ENCODE data around the gene RAB34. TPM values are rescaled to one million over a fixed set of nuclear protein-coding genes. Genes with fewer than 3 reads are reported as not detected.
"Not testable (repeated sequence)": the region's sequence is repeated elsewhere in the genome, so short reads cannot be mapped to it uniquely, and the experiment has no call there.

Gene RAB34
- total RNA-seq, 1 experiment from 2014 or later: 161 TPM

DNA sequence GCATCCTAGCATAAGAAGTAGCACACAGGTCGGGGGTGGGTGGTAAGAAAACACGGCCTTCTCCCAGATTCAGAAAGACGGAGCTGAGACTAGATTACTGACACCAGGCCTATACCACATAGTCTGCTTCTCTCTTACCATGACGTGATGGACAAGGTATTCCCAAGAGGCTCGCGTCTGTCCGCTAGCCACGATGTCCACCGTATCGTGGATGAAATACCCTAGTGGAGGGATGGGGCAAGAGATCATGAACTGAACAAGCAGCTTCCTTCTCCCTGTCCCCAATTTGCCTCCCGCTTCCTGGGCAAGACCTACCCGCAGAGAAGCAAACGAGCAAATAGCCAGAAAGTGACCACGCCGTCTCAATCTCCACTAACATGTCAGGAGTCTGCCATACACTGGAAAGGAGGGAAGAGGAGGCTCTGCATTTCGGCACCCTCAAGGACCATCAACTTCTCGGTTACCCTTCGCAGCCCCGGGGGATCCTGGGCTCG, 7.5 kb upstream of the RAB34 start:
- Histone ChIP-seq H3K27me3 (ENCODE audit: insufficient read depth, low read depth) (no peaks in the 10 kb centered on the region), H3K4me2 (peak overlapping the region; percentile 97), H3K4me1 (replicated peaks; ENCODE audit: insufficient read depth) (peaks cover 51% of the 10 kb centered on the region), H3K36me3 (ENCODE audit: low read depth) (peaks cover 35% of the 10 kb centered on the region), H3K27ac (peak overlapping the region; percentile 82), H3F3A (ENCODE audit: insufficient read depth, low read depth) (peaks cover 85% of the 10 kb centered on the region), H3K9me3 (ENCODE audit: insufficient read depth, low read depth) (no peaks in the 10 kb centered on the region), H4K20me1 (ENCODE audit: insufficient read depth) (peaks cover 44% of the 10 kb centered on the region), H3K4me3 (peak overlapping the region; percentile 87), H3K9me2 (ENCODE audit: insufficient read depth) (no peaks in the 10 kb centered on the region), H2AFZ (0 out of 2 replicates have a peak overlapping the region, but pooled peaks have one; percentile 65), H3K79me2 (ENCODE audit: low read depth) (peaks cover 59% of the 10 kb centered on the region)
- peak; percentile 39 to 66 for DNase-seq
- intact Hi-C loops (cut with micrococcal nuclease; ENCODE audit: unreplicated experiment): loop anchor here (10.0 kb wide), 1 partner anchor 390 kb away; no protein-coding TSS in a partner anchor
- BruUV-seq (replicated peaks): TSS peak; percentile 33
- TF ChIP-seq EZH2 (IDR thresholded peaks at IDR 0.05; ENCODE audit: low read depth): no peak
- TF ChIP-seq, protein P1, sequence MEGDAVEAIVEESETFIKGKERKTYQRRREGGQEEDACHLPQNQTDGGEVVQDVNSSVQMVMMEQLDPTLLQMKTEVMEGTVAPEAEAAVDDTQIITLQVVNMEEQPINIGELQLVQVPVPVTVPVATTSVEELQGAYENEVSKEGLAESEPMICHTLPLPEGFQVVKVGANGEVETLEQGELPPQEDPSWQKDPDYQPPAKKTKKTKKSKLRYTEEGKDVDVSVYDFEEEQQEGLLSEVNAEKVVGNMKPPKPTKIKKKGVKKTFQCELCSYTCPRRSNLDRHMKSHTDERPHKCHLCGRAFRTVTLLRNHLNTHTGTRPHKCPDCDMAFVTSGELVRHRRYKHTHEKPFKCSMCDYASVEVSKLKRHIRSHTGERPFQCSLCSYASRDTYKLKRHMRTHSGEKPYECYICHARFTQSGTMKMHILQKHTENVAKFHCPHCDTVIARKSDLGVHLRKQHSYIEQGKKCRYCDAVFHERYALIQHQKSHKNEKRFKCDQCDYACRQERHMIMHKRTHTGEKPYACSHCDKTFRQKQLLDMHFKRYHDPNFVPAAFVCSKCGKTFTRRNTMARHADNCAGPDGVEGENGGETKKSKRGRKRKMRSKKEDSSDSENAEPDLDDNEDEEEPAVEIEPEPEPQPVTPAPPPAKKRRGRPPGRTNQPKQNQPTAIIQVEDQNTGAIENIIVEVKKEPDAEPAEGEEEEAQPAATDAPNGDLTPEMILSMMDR (conservative IDR thresholded peaks at IDR 0.05): no peak; the same call in 1 of the 2 replicates
- ChIA-PET POLR2A (ENCODE audit: unreplicated experiment) (interaction anchor here (0.6 to 1.7 kb wide), 4 partner anchors 22 to 227 kb away, joined by 3 to 34 read pairs (median 4); no protein-coding TSS in a partner anchor), CTCF (interaction anchor here (2.8 kb wide), 1 partner anchor 21 kb away, joined by 47 read pairs; no protein-coding TSS in a partner anchor)

DNA sequence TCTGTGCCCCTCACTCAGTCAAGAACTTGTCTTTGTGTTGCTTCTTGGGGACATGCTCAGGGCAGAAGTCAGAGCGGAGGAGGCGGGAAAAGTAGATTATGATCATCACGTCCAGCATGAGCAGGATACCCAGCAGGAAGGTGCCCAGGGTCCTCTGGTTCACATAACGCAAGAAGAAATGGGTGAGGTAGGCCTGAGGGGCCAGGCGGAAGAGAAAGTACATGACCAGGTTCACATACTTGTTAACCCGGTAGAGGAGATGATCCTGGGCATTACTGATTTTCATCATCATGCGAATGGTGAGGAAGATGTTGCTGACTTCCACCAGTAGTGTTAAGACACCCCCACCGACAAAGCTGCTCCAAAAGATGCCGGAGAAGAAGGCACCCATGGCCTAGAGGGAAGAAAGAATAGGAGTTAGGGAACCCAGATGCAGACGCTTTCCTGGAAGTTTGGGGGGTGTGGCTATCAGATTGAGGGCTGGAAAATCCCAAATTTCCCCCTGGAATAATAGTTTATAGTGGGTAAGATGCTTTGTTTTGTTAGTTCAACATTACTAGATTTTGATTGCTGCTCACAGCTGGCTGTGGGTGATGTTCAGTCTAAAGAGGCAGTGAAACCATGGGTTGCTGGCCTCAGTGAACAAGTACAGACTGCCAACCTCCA, 7.0 kb upstream of the RAB34 start:
- ChIA-PET POLR2A (ENCODE audit: unreplicated experiment) (interaction anchor here (0.7 to 1.3 kb wide), 2 partner anchors 22 to 227 kb away, joined by 3 to 4 read pairs; no protein-coding TSS in a partner anchor), CTCF (no interaction called here)
- Histone ChIP-seq H4K20me1 (ENCODE audit: insufficient read depth) (peaks cover 44% of the 10 kb centered on the region), H3K4me2 (peak overlapping the region; percentile 97), H3K9me3 (ENCODE audit: insufficient read depth, low read depth) (no peaks in the 10 kb centered on the region), H3K4me3 (peak overlapping the region; percentile 87), H3K27me3 (ENCODE audit: insufficient read depth, low read depth) (no peaks in the 10 kb centered on the region), H3K36me3 (ENCODE audit: low read depth) (peaks cover 36% of the 10 kb centered on the region), H3F3A (ENCODE audit: insufficient read depth, low read depth) (peaks cover 83% of the 10 kb centered on the region), H3K27ac (peak overlapping the region; percentile 82), H3K9me2 (ENCODE audit: insufficient read depth) (no peaks in the 10 kb centered on the region), H2AFZ (no peak overlapping the region), H3K79me2 (ENCODE audit: low read depth) (peaks cover 60% of the 10 kb centered on the region), H3K4me1 (replicated peaks; ENCODE audit: insufficient read depth) (peaks cover 47% of the 10 kb centered on the region)
- intact Hi-C loops (cut with micrococcal nuclease; ENCODE audit: unreplicated experiment): loop anchor here (1.0 to 10.0 kb wide), 2 partner anchors 225 to 390 kb away; no protein-coding TSS in a partner anchor
- DNase-seq: no peak
- TF ChIP-seq, protein P1 (conservative IDR thresholded peaks at IDR 0.05): no peak
- TF ChIP-seq EZH2 (IDR thresholded peaks at IDR 0.05; ENCODE audit: low read depth): no peak
- BruUV-seq (replicated peaks): no TSS peak

DNA sequence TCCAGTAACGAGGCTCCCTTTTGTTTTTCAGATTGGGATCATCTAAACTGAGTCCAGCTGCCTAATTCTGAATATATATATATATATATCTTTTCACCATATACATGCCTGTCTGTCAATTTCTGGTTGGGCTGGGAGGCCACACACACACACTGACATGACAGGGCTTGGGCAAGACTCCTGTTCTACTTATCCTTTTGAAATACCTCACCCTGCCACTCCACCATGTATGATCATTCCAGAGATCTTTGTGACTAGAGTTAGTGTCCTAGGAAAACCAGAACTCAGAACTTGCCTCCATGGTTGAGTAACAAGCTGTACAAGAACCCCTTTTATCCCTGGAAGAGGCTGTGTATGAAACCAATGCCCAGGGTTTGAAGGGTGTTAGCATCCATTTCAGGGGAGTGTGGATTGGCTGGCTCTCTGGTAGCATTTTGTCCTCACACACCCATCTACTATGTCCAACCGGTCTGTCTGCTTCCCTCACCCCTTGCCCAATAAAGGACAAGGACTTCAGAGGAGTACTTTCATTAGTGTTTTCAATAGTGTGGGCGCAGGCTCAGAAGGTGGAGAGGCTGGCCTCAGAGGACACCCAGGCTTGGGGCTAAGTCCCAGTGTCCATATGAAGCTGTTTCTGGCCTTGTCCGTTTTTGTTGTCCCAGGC, 6.3 kb upstream of the RAB34 start:
- peak overlapping the region; percentile 87 for H3K4me3 ChIP-seq
- H3K9me2 ChIP-seq (ENCODE audit: insufficient read depth); H3K27me3 ChIP-seq (ENCODE audit: insufficient read depth, low read depth); H3K9me3 ChIP-seq (ENCODE audit: insufficient read depth, low read depth); BruUV-seq (replicated peaks); H2AFZ ChIP-seq; CTCF ChIA-PET; POLR2A ChIA-PET (ENCODE audit: unreplicated experiment): not testable (repeated sequence)
- H4K20me1 ChIP-seq (ENCODE audit: insufficient read depth): peaks cover 44% of the 10 kb centered on the region
- H3K79me2 ChIP-seq (ENCODE audit: low read depth): peaks cover 55% of the 10 kb centered on the region
- DNase-seq: peak; percentile 57 to 76
- H3K36me3 ChIP-seq (ENCODE audit: low read depth): peaks cover 36% of the 10 kb centered on the region
- H3F3A ChIP-seq (ENCODE audit: insufficient read depth, low read depth): peaks cover 81% of the 10 kb centered on the region
- H3K4me1 ChIP-seq (replicated peaks; ENCODE audit: insufficient read depth): peaks cover 41% of the 10 kb centered on the region
- peak overlapping the region; percentile 82 for H3K27ac ChIP-seq
- peak overlapping the region; percentile 97 for H3K4me2 ChIP-seq
- intact Hi-C loops (cut with micrococcal nuclease; ENCODE audit: unreplicated experiment): loop anchor here (1.0 to 10.0 kb wide), 2 partner anchors 225 to 391 kb away; no protein-coding TSS in a partner anchor
